Measurements from ENCODE around the gene TMEM176B.

The TMEM176B gene

GRCh38 chr7:150799156-150799555, 1.0 kb downstream of the TMEM176B start:
- DNase-seq (ENCODE audit: low read depth, low spot score) = no peak
- POLR2A ChIA-PET = no interaction called here
- TF ChIP-seq CTCF (IDR thresholded peaks at IDR 0.05; ENCODE audit: insufficient read depth, low read length, missing control alignments) = no peak
- H3K4me3 ChIP-seq (ENCODE audit: low read depth, low read length) = no peak overlapping the region
- CTCF ChIA-PET = interaction anchor here (1.1 kb wide), 1 partner anchor 20 kb away, joined by 4 read pairs; no protein-coding TSS in a partner anchor

- ChIA-PET POLR2A (no interaction called here), CTCF (no interaction called here)
- TF ChIP-seq CTCF (IDR thresholded peaks at IDR 0.05; ENCODE audit: insufficient read depth, low read length, missing control alignments) = no peak
- no peak overlapping the region for H3K4me3 ChIP-seq (ENCODE audit: low read depth, low read length)
- no peak for DNase-seq (ENCODE audit: low read depth, low spot score)
Measured at GRCh38 chr7:150797661-150798060, 2.5 kb downstream of the TMEM176B start.

GRCh38 chr7:150793569-150794238, 6.5 kb downstream of the TMEM176B start:
- ChIA-PET POLR2A (no interaction called here), CTCF (no interaction called here)
- H3K4me3 ChIP-seq (ENCODE audit: low read depth, low read length) = no peak overlapping the region
- TF ChIP-seq CTCF (IDR thresholded peaks at IDR 0.05; ENCODE audit: insufficient read depth, low read length, missing control alignments) = no peak
- DNase-seq (ENCODE audit: low read depth, low spot score) = no peak

GRCh38 chr7:150791746-150792452, 8.3 kb downstream of the TMEM176B start:
- ChIA-PET CTCF (interaction anchor here (0.6 kb wide), 1 partner anchor 13 kb away, joined by 3 read pairs; no protein-coding TSS in a partner anchor), POLR2A (no interaction called here)
- DNase-seq (ENCODE audit: low read depth, low spot score) = no peak
- TF ChIP-seq CTCF (IDR thresholded peaks at IDR 0.05; ENCODE audit: insufficient read depth, low read length, missing control alignments) = no peak
- no peak overlapping the region for H3K4me3 ChIP-seq (ENCODE audit: low read depth, low read length)

GRCh38 chr7:150791304-150791703, 8.9 kb downstream of the TMEM176B start:
- no peak overlapping the region for H3K4me3 ChIP-seq (ENCODE audit: low read depth, low read length)
- ChIA-PET CTCF (no interaction called here), POLR2A (no interaction called here)
- no peak for DNase-seq (ENCODE audit: low read depth, low spot score)
- no peak for TF ChIP-seq CTCF (IDR thresholded peaks at IDR 0.05; ENCODE audit: insufficient read depth, low read length, missing control alignments)

- DNase-seq (ENCODE audit: low read depth, low spot score) = no peak
- no peak for TF ChIP-seq CTCF (IDR thresholded peaks at IDR 0.05; ENCODE audit: insufficient read depth, low read length, missing control alignments)
- CTCF ChIA-PET = no interaction called here
- H3K4me3 ChIP-seq (ENCODE audit: low read depth, low read length) = no peak overlapping the region
- POLR2A ChIA-PET = no interaction called here
Measured at GRCh38 chr7:150790416-150791075, 9.6 kb downstream of the TMEM176B start.

Data from AG04449 (cell line).